Endothelial cell of umbilical vein (primary cell): ENCODE data around the gene METTL8. TPM values are rescaled to one million over a fixed set of nuclear protein-coding genes. Genes with fewer than 3 reads are reported as not detected.

ENCODE experiments used
- BruUV-seq: library from RNA; stranded (reverse); fragments of 400-500 nt; replicated peaks from 2 replicates; lab custom pipeline; 2021; lab: Mats Ljungman, UMichigan
- CTCF ChIA-PET: fragments of 300-600, 350-600 bp; sonication (Branson Sonifier 250); formaldehyde crosslinking; loops from one replicate; lab custom pipeline; 2021; ENCODE audit warnings: antibody characterized with exemption, inconsistent platforms; lab: Charles Lee
- POLR2A ChIA-PET: fragments of 300-600, 350-600 bp; sonication (Branson Sonifier 250); formaldehyde crosslinking; loops from one replicate; lab custom pipeline; 2021; ENCODE audit warnings: antibody characterized with exemption, inconsistent platforms; lab: Charles Lee
- DNase-seq: peaks from one replicate; pipeline ENCODE4 v3.0.0-alpha.2; 2011; ENCODE audit warnings: low read depth, low spot score
- FAIRE-seq: peaks from 2 replicates; lab custom pipeline; 2011; peaks lifted over from hg19 to GRCh38; lab: Jason Lieb, UNC
- H2AFZ ChIP-seq: 2 replicates; pipeline ENCODE4 v1.6.0; 2012; ENCODE audit warnings: low read depth, low read length, control low read depth, inconsistent platforms
- H3K27ac ChIP-seq: 2 replicates; pipeline ENCODE4 v1.5.1; 2011; ENCODE audit warnings: low read depth, mild to moderate bottlenecking, control low read depth, low read length, moderate library complexity; ENCODE audit not compliant: insufficient read depth
- H3K27me3 ChIP-seq, 2 experiments: 2 replicates each; pipeline versions ENCODE4 v1.6.0 to v1.6.1; 2011; ENCODE audit warnings: low read length in 2 of 2, mixed read lengths in 1 of 2; ENCODE audit not compliant: control insufficient read depth in 2 of 2, insufficient read depth in 2 of 2
- H3K36me3 ChIP-seq, 2 experiments: 2 replicates in 1 of 2; 3 replicates in 1 of 2; pipeline ENCODE4 v1.5.1; 2011; ENCODE audit warnings: low read length in 2 of 2, mild to moderate bottlenecking in 1 of 2, moderate library complexity in 1 of 2; ENCODE audit not compliant: control insufficient read depth in 2 of 2, insufficient read depth in 2 of 2; ENCODE audit errors: extremely low read depth in 1 of 2
- H3K4me1 ChIP-seq: 3 replicates; pipeline ENCODE4 v1.5.1; 2011; ENCODE audit warnings: mild to moderate bottlenecking, low read length; ENCODE audit not compliant: control insufficient read depth, insufficient read depth; ENCODE audit errors: extremely low read depth
- H3K4me2 ChIP-seq: 2 replicates; pipeline ENCODE4 v1.6.1; 2011; ENCODE audit warnings: low read length, control low read depth, mixed read lengths; ENCODE audit not compliant: insufficient read depth
- H3K4me3 ChIP-seq, 3 experiments: fragments of 200-600 bp in 1 of 3; sonication (generic), shearing (Covaris generic) in 1 of 3; replicated peaks in 1 of 3; 2 replicates each; pipeline ENCODE4 v1.5.1; 2011 to 2016; ENCODE audit warnings: control low read depth in 3 of 3, low read length in 3 of 3, mild to moderate bottlenecking in 2 of 3, inconsistent platforms in 1 of 3, low read depth in 1 of 3, moderate library complexity in 1 of 3; ENCODE audit not compliant: insufficient read depth in 1 of 3
- H3K79me2 ChIP-seq: 2 replicates; pipeline ENCODE4 v1.6.0; 2012; ENCODE audit warnings: low read length, inconsistent platforms; ENCODE audit not compliant: control insufficient read depth, insufficient read depth
- H3K9ac ChIP-seq: replicated peaks from 2 replicates; pipeline ENCODE3; 2011; ENCODE audit warnings: low read length, control low read depth; ENCODE audit not compliant: insufficient read depth; ENCODE audit errors: extremely low read depth
- H3K9me1 ChIP-seq: replicated peaks from 3 replicates; pipeline ENCODE4 v1.6.0; 2011; ENCODE audit warnings: mild to moderate bottlenecking, low read length; ENCODE audit not compliant: control insufficient read depth, insufficient read depth; ENCODE audit errors: extremely low read depth
- H3K9me3 ChIP-seq: replicated peaks from 2 replicates; pipeline ENCODE4 v1.5.1; 2012; ENCODE audit warnings: low read length, inconsistent platforms; ENCODE audit not compliant: control insufficient read depth, insufficient read depth
- H4K20me1 ChIP-seq: replicated peaks from 2 replicates; pipeline ENCODE3; 2011; ENCODE audit warnings: mild to moderate bottlenecking, low read length; ENCODE audit not compliant: control insufficient read depth, insufficient read depth; ENCODE audit errors: extremely low read depth
- CTCF ChIP-seq, 2 donors: IDR thresholded peaks; 1 replicate in 1 of 2; 2 replicates in 1 of 2; pipeline ENCODE4 v1.5.1; 2011; ENCODE audit warnings: low read length in 2 of 2, mild to moderate bottlenecking in 2 of 2, moderate library complexity in 2 of 2, control low read depth in 1 of 2, inconsistent platforms in 1 of 2, low read depth in 1 of 2; ENCODE audit not compliant: insufficient read depth in 1 of 2; ENCODE audit errors: extremely low read depth in 1 of 2
- EZH2 ChIP-seq: IDR thresholded peaks from 2 replicates; pipeline ENCODE4 v1.6.1; 2012; ENCODE audit warnings: borderline replicate concordance, low read depth, mild to moderate bottlenecking, moderate library complexity, low read length, inconsistent platforms; ENCODE audit not compliant: severe bottlenecking
- FOS ChIP-seq: IDR thresholded peaks from 2 replicates; pipeline ENCODE4 v1.6.1; 2011; ENCODE audit warnings: mild to moderate bottlenecking, low read length, moderate library complexity, borderline replicate concordance; ENCODE audit not compliant: insufficient read depth
- GATA2 ChIP-seq: IDR thresholded peaks from 2 replicates; pipeline ENCODE4 v1.7.0; 2011; ENCODE audit warnings: low read depth, mild to moderate bottlenecking, moderate library complexity, mixed read lengths, low read length; ENCODE audit not compliant: insufficient read length, insufficient read depth
- JUN ChIP-seq: IDR thresholded peaks from 2 replicates; pipeline ENCODE4 v1.6.1; 2011; ENCODE audit warnings: borderline replicate concordance, low read depth; ENCODE audit not compliant: insufficient read length, insufficient read depth
- MAX ChIP-seq: IDR thresholded peaks from 2 replicates; pipeline ENCODE4 v1.6.1; 2011; ENCODE audit not compliant: insufficient read depth, insufficient read length
- MYC ChIP-seq: IDR thresholded peaks from one replicate; pipeline ENCODE4 v1.6.1; 2011; ENCODE audit warnings: mild to moderate bottlenecking, low read depth, low read length
- POLR2A ChIP-seq: IDR thresholded peaks from 2 replicates; pipeline ENCODE4 v1.6.1; 2012; ENCODE audit warnings: low read depth, mild to moderate bottlenecking, control low read depth, low read length
- POLR2AphosphoS5 ChIP-seq: IDR thresholded peaks from 2 replicates; pipeline ENCODE4 v1.6.1; 2012; ENCODE audit warnings: low read depth, mild to moderate bottlenecking, control low read depth, low read length, moderate library complexity; ENCODE audit not compliant: insufficient read depth
- dilution Hi-C: fragments of 300-500 bp; cut with MboI; formaldehyde crosslinking; loops from one replicate; pipeline ENCODE4 v1.15.0; 2019; ENCODE audit warnings: low sequenced_read_pairs; ENCODE audit not compliant: extremely low pct_ligation_motif_present
- intact Hi-C: fragments of 100-400 bp; cut with micrococcal nuclease; formaldehyde crosslinking; loops from one replicate; pipeline ENCODE4 v1.10.0; 2022
- polyA plus RNA-seq, 4 experiments: library from polyadenylated mRNA; depleted of rRNA in 3 of 4; stranded (reverse) in 3 of 4; unstranded in 1 of 4; fragments of >200 nt; gene quantifications; 2 replicates each; pipeline versions ENCODE4 v1.2.1 to v1.2.3, GENCODE V29; 2011 to 2012; ENCODE audit warnings: missing spikeins in 1 of 4
- total RNA-seq: library from RNA; stranded (reverse); gene quantifications from 2 replicates; pipeline ENCODE4 v1.2.3, GENCODE V29; 2021

The METTL8 gene
- total and polyA plus RNA-seq, 2 donors (not counting 3 experiments of a cell fraction or from before 2014, with no cell fraction given): 7.0 to 20.2 TPM

GRCh38 chr2:171412571-171413175 is 21.1 kb downstream of the METTL8 start:
- Histone ChIP-seq H2AFZ (no peak overlapping the region), H3K9ac (no peak overlapping the region), H3K9me3 (no peaks in the 10 kb centered on the region), H3K27me3 (no peaks in the 10 kb centered on the region), H3K4me3 (no peak overlapping the region), H3K27ac (peak overlapping the region; percentile 64), H4K20me1 (no peaks in the 10 kb centered on the region), H3K9me1 (no peaks in the 10 kb centered on the region), H3K4me2 (no peak overlapping the region), H3K4me1 (peaks cover 29% of the 10 kb centered on the region), H3K79me2 (peaks cover 4% of the 10 kb centered on the region), H3K36me3 (no peaks in the 10 kb centered on the region)
- CTCF ChIA-PET: interaction anchor here (2.1 kb wide), 1 partner anchor 254 kb away, joined by 7 read pairs; no protein-coding TSS in a partner anchor
- FAIRE-seq (no peak), DNase-seq (no peak)
- intact Hi-C loops (no loop called here), dilution Hi-C loops (no loop called here)
- BruUV-seq: no TSS peak
- no peak for TF ChIP-seq EZH2
- TF ChIP-seq POLR2A: no peak
- no peak for TF ChIP-seq FOS
- TF ChIP-seq POLR2AphosphoS5: no peak
- no peak for TF ChIP-seq CTCF (IDR thresholded peaks at IDR 0.05; ENCODE audit: extremely low read depth in 1 of 2, insufficient read depth in 1 of 2, low read depth in 1 of 2, low read length in 2 of 2)
- no peak for TF ChIP-seq GATA2
- no peak for TF ChIP-seq MAX
- TF ChIP-seq JUN: no peak
- no peak for TF ChIP-seq MYC
- POLR2A ChIA-PET: no interaction called here
